GM19395 (cell line): ENCODE data around the gene NRG2.
A peak's percentile ranks its signal among the peaks of the same experiment; 100 is the strongest.

Source experiments
- ATAC-seq: cut with Tn5 transposase; IDR thresholded peaks from one replicate; pipeline ENCODE4 v1.9.1; 2021; ENCODE audit warnings: mild to moderate bottlenecking, moderate library complexity; ENCODE audit not compliant: unreplicated experiment

NRG2 gene

GRCh38 chr5:140013536-140013935 lies 29.6 kb downstream of the NRG2 start:
- no peak for ATAC-seq

- ATAC-seq: no peak
Observed at GRCh38 chr5:140012443-140012842, 30.7 kb downstream of the NRG2 start.

- ATAC-seq: peak; percentile 86
Observed at GRCh38 chr5:140011297-140011802, 31.7 kb downstream of the NRG2 start.

GRCh38 chr5:140010798-140011197 lies 32.3 kb downstream of the NRG2 start:
- no peak for ATAC-seq

GRCh38 chr5:140007311-140007710 lies 35.8 kb downstream of the NRG2 start:
- no peak for ATAC-seq

- ATAC-seq: peak; percentile 96
Observed at GRCh38 chr5:140005145-140005591, 37.9 kb downstream of the NRG2 start.

- ATAC-seq: no peak
Observed at GRCh38 chr5:140004174-140004573, 38.9 kb downstream of the NRG2 start.

- ATAC-seq: no peak
Observed at GRCh38 chr5:140003519-140003918, 39.6 kb downstream of the NRG2 start.

GRCh38 chr5:140000332-140000731 lies 42.8 kb downstream of the NRG2 start:
- no peak for ATAC-seq

GRCh38 chr5:139998837-139999236 lies 44.3 kb downstream of the NRG2 start:
- ATAC-seq: no peak

GRCh38 chr5:139997276-139997675 lies 45.8 kb downstream of the NRG2 start:
- ATAC-seq: no peak

GRCh38 chr5:139995929-139996328 lies 47.2 kb downstream of the NRG2 start:
- no peak for ATAC-seq

- no peak for ATAC-seq
Observed at GRCh38 chr5:139994234-139994633, 48.9 kb downstream of the NRG2 start.

GRCh38 chr5:139985733-139986132 lies 57.4 kb downstream of the NRG2 start:
- no peak for ATAC-seq

GRCh38 chr5:139985290-139985689 lies 57.8 kb downstream of the NRG2 start:
- ATAC-seq: no peak

GRCh38 chr5:139984816-139985215 lies 58.3 kb downstream of the NRG2 start:
- no peak for ATAC-seq

- ATAC-seq: no peak
Observed at GRCh38 chr5:139982975-139983240, 60.2 kb downstream of the NRG2 start.

GRCh38 chr5:139982157-139982974 lies 60.7 kb downstream of the NRG2 start:
- no peak for ATAC-seq

GRCh38 chr5:139980765-139981164 lies 62.3 kb downstream of the NRG2 start:
- ATAC-seq: no peak

GRCh38 chr5:139979943-139980342 lies 63.2 kb downstream of the NRG2 start:
- ATAC-seq: no peak

GRCh38 chr5:139979518-139979917 lies 63.6 kb downstream of the NRG2 start:
- no peak for ATAC-seq

- no peak for ATAC-seq
Observed at GRCh38 chr5:139976703-139977102, 66.4 kb downstream of the NRG2 start.

GRCh38 chr5:139975942-139976341 lies 67.2 kb downstream of the NRG2 start:
- ATAC-seq: no peak
